ENCODE results near the gene TECPR2.

The TECPR2 gene

GRCh38 chr14:102496958-102497744, 134.4 kb downstream of the TECPR2 start:
- DNase-seq (ENCODE audit: low read depth): no peak

- DNase-seq (ENCODE audit: low read depth): no peak
These were observed 135.4 kb downstream of the TECPR2 start for GRCh38 chr14:102497998-102498677.

DNA sequence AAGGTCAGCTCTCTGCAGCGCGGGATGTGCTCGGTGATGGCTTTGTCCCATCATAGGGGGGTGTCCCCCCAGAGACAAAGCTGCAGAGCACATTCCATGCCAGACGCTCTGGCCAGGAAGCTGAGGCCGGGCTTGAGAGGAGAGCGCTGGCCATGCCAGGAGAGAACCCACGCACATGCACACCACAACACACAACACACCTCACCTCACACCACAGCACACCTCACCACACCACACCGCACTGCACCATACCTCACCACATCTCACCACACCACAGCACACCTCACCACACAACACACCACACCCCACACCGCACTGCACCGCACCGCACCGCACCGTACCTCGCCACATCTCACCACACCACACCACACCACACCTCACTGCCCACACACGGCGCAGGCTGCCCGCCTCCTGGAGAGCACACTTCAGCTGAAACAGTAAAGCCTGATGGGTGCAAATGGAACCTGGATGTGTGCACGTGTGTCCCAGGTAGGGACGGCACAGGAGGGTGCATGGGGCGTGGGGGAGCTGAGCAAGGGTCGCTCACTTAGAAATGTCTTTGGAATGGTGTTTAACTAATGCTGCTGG, 136.0 kb downstream of the TECPR2 start:
- DNase-seq (ENCODE audit: low read depth): no peak

DNA sequence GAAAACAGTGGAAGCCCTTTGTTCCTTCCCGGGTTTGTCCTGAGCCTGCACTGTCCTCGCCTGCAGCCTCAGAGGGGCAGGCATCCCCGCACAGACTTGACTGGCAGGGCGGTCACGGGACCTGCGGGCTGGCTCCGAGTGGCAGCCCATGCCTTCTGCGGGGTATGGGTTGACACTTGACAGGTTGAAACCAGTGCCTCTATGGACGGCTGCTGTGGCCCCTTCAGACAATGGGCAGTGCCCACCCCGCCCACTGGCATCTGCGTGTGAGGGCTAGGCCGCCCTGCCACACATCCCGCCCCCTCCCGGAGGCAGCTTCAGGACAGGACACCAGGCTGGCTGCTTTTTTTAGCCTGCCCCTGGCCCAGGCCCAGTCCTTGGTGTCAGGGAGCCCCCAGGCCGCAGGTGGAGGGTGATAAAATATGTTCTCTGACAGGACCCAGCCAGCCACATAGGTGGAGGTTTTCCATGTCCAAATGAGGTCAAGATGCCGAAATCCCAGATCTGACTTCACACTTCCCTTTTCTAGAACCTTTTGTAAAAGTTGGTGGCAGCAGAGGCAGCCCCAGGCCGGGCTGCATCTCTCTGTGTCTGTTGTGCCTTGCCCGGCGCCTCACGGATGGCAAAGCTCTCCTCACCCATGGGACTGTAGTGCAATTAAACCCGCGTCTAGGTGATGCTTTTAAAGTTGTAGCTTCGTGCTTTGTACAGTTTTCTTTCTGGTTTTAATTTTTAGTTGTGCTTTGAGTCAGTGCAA, 136.8 kb downstream of the TECPR2 start:
- DNase-seq (ENCODE audit: low read depth): no peak

- no peak for DNase-seq (ENCODE audit: low read depth)
These were observed 137.5 kb downstream of the TECPR2 start for GRCh38 chr14:102500158-102500662.

DNA sequence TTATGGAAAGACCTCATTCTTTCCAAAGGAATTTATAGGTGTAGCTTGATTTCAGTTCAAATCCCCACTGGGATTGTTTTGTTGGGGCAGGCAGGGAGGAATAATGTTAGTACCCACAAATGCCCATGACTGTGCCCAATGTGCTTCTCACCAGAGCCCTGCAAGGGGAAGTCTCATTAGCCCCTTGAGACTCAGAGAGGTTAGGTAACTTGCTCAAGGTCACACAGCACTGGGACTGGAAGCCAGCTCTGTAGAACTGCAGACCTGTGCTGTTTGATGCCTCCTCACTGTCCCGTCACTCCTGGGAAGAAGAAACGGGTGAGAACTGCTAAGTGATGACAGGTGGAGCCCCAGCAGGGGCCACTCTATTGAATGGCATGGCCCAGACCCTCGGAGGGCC, 138.0 kb downstream of the TECPR2 start:
- DNase-seq (ENCODE audit: low read depth): no peak

DNA sequence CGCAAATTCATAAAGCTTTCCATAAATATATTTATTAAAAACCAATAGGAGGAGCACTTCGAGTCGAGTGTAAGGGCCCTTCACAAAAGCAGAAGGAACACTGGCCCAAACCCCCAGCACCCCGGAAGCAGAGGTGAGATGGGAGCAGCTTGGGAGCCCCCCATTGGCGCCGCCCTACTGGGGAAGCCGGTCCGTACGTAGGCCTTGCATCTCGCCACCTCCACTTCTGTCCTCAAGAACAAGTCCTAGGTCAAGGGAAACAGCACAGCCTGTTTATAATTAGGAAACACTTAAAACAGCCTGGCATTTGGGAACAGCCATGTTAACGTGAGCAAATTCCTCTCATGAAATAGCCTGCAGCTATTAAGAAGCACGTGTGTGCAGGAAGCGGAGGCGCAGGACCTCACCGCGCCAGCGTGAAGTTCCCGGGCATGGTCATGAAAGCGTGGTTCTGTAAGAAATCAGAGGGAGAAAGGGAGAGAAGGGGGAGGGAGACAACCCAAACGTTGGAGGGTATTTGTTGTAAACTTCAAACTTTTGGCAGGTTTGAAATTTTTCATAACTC, 139.1 kb downstream of the TECPR2 start:
- no peak for DNase-seq (ENCODE audit: low read depth)

DNA sequence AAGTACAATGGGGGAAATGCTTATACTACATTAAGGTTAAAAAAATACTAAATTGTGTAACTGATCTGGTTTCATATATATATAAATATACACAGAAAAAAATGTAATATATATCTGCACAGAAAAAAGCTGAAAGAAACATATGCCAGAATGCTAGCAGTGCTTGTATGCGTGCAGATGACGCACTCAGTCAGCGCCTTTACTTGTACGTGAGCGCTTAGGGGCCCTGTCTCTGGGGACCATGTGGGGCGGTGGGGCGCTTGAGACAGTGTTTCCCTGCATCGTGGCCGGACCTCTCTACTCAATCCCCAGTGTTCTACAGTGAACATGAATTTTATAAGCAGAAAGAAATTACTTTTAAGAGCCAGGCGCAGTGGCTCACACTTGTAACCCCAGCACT, 139.8 kb downstream of the TECPR2 start:
- no peak for DNase-seq (ENCODE audit: low read depth)

DNA sequence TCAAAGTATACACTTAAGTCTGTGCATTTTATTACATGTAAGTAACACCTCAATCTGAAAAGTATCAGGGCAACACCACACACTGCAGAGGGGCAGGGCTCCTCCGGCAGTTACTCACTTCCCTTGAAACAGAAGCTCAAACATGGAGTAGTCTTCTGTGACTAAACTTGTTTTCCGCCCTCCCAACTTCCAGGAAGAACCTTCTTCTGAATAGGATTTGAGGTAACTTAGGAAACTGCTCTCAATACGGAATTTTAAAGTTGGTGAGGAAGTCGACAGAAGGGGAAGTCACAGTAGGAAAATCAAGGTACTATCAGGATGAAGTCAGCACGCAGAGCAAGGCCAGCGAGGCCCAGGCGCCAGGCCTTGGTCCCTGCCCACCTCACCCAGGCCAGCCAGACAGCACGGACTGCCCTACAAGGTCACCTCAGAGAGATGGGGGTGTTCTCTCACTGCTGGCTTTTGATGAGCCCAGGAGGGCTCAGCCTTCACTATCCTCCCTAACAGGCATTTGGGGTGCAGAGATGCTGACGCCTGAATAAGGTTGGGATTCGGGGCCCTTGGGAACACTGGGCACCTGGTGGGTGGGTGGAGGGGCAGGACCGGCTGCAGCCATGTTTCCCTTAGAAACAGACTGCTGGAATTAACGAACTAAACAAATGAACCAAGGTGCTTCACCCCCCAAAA, 141.0 kb downstream of the TECPR2 start:
- DNase-seq (ENCODE audit: low read depth): no peak

DNA sequence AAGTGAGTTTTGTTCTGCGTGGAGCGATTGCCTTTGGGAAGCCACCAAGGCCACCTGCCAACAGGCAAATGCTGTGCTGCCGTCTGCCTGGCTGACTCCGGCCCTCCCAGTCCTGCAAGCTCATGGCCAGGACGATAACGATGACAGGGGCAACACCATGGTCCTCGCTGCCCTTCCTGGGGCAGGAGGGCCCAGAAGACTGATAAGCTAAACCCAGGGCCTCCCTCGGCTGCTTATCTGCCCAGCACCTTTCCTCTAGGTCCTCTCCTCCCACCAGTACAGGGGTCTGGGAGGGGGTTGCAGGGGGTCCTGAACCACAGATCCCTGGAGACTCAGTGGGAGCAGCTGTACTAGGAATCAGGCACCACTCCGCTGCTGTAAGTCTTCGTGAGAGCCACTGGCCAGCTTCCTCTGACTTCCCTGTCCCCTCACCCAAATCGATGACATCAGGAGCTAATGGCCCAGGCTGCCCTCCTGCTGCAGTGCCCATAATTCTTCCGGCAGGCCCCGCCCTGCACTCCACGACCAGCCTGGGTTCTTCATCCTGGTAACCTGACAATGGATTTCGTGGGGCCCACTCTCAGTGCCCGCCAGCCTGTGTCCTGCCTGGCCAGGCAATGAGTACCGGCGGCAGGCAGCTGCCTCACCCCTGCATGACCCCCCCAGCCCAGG, 141.7 kb downstream of the TECPR2 start:
- DNase-seq (ENCODE audit: low read depth): no peak

DNA sequence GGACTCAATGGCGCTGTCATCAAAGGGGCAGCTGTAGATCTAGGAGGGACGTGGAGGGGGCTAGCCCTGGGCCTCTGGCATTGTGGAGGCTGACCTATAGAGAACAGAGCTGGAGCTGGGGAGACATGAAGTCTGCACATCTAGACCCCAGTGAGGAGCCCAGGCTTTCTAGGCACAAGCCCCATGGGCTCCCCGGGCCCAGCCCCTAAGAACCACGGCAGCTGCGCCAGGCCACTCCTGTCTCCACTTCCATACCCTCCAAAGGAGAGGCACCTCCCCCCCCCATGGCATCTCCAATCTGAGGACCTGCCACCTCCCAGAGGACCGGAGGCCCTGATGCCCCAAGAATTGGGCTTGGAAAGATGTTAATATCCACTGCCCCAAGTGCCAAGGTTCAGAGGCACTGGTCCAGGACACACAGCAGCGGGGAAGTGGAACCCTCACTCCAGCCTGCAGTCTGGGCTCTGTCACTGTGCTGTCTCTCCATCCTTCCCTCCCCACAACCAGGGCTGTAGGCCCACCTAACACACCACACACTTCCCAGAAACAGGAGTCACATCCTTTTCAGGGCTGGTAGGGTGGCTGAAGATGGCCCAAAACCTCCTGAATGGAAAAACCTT, 142.4 kb downstream of the TECPR2 start:
- DNase-seq (ENCODE audit: low read depth): no peak

- DNase-seq (ENCODE audit: low read depth): no peak
These were observed 143.3 kb downstream of the TECPR2 start for GRCh38 chr14:102505775-102506625.

DNA sequence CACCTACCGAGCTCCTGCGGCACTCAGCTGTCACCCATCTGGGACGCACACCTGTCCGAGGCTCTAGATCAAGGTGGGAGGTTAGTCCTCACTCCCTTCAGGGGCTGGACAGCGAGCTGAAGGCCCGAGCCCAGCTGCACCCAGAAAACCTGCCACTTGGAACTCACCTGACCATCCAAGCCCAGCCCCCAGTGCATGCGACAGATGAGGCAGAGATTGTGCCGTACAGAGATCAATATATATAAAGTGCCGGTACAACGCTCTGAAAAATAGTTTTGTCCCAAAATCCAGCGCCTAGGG, 143.8 kb downstream of the TECPR2 start:
- no peak for DNase-seq (ENCODE audit: low read depth)

- DNase-seq (ENCODE audit: low read depth): no peak
These were observed 144.5 kb downstream of the TECPR2 start for GRCh38 chr14:102507081-102507856.

- no peak for DNase-seq (ENCODE audit: low read depth)
These were observed 145.1 kb downstream of the TECPR2 start for GRCh38 chr14:102507857-102508312.

GRCh38 chr14:102508410-102508773, 145.7 kb downstream of the TECPR2 start:
- DNase-seq (ENCODE audit: low read depth): no peak

- DNase-seq (ENCODE audit: low read depth): no peak
These were observed 146.3 kb downstream of the TECPR2 start for GRCh38 chr14:102508774-102509745.
